Muscle layer of duodenum (tissue), 2 donors: Measurements from ENCODE around the gene ABRAXAS1.

Source experiments
- H3K27ac ChIP-seq: one replicate; pipeline ENCODE4 v1.7.0; 2013; ENCODE audit warnings: mild to moderate bottlenecking, low read length
- H3K27me3 ChIP-seq: one replicate; pipeline ENCODE4 v1.7.0; 2013; ENCODE audit warnings: low read depth, mild to moderate bottlenecking, control low read depth, low read length
- H3K36me3 ChIP-seq, 2 donors: one replicate each; pipeline ENCODE4 v1.7.0; 2013; ENCODE audit warnings: low read length in 2 of 2, control low read depth in 1 of 2, mild to moderate bottlenecking in 1 of 2; ENCODE audit not compliant: insufficient read depth in 2 of 2, control insufficient read depth in 1 of 2
- H3K4me1 ChIP-seq, 2 donors: one replicate each; pipeline ENCODE4 v1.7.0; 2013; ENCODE audit warnings: low read length in 2 of 2, mild to moderate bottlenecking in 2 of 2, control low read depth in 1 of 2, moderate library complexity in 1 of 2; ENCODE audit not compliant: insufficient read depth in 2 of 2, control insufficient read depth in 1 of 2
- H3K4me3 ChIP-seq, 2 donors: one replicate each; pipeline ENCODE4 v1.7.0; 2013; ENCODE audit warnings: low read length in 2 of 2, low read depth in 1 of 2, mild to moderate bottlenecking in 1 of 2
- H3K9me3 ChIP-seq, 2 donors: one replicate each; pipeline ENCODE4 v1.7.0; 2013; ENCODE audit warnings: low read length in 2 of 2, control low read depth in 1 of 2, mild to moderate bottlenecking in 1 of 2; ENCODE audit not compliant: control insufficient read depth in 1 of 2
- donor health status: healthy.

Gene ABRAXAS1

GRCh38 chr4:83440899-83441298 lies 44.0 kb downstream of the ABRAXAS1 start:
- Histone ChIP-seq H3K9me3 (no peaks in the 10 kb centered on the region), H3K27me3 (no peaks in the 10 kb centered on the region), H3K4me3 (no peak overlapping the region), H3K36me3 (peaks cover 35 to 55% of the 10 kb centered on the region in 2 donors), H3K4me1 (no peaks in the 10 kb centered on the region), H3K27ac (no peak overlapping the region)

- Histone ChIP-seq H3K36me3 (peaks cover 32 to 55% of the 10 kb centered on the region in 2 donors), H3K27me3 (no peaks in the 10 kb centered on the region), H3K9me3 (no peaks in the 10 kb centered on the region), H3K4me3 (no peak overlapping the region), H3K4me1 (no peaks in the 10 kb centered on the region), H3K27ac (no peak overlapping the region)
These were observed 44.6 kb downstream of the ABRAXAS1 start for GRCh38 chr4:83440148-83440814.

GRCh38 chr4:83438719-83439118 lies 46.2 kb downstream of the ABRAXAS1 start:
- Histone ChIP-seq H3K4me3 (no peak overlapping the region), H3K4me1 (no peaks in the 10 kb centered on the region), H3K9me3 (no peaks in the 10 kb centered on the region), H3K27me3 (no peaks in the 10 kb centered on the region), H3K27ac (no peak overlapping the region), H3K36me3 (peaks cover 24 to 49% of the 10 kb centered on the region in 2 donors)

- H3K27me3 ChIP-seq, result no peaks in the 10 kb centered on the region
- H3K27ac ChIP-seq, result no peak overlapping the region
- no peaks in the 10 kb centered on the region for H3K4me1 ChIP-seq
- H3K9me3 ChIP-seq, result no peaks in the 10 kb centered on the region
- H3K4me3 ChIP-seq, result no peak overlapping the region
- peaks cover 17 to 39% of the 10 kb centered on the region in 2 donors for H3K36me3 ChIP-seq
These were observed 48.2 kb downstream of the ABRAXAS1 start for GRCh38 chr4:83436680-83437079.

GRCh38 chr4:83431200-83431599 lies 53.7 kb downstream of the ABRAXAS1 start:
- peaks cover 20% of the 10 kb centered on the region in 2 donors for H3K36me3 ChIP-seq

GRCh38 chr4:83418211-83418610 lies 66.7 kb downstream of the ABRAXAS1 start:
- peaks cover 18 to 41% of the 10 kb centered on the region in 2 donors for H3K36me3 ChIP-seq

More at GRCh38 chr4:83431200-83431599, 53.7 kb downstream of the ABRAXAS1 start:
- H3K9me3 ChIP-seq, result no peaks in the 10 kb centered on the region
- H3K4me3 ChIP-seq, result no peak overlapping the region
- no peaks in the 10 kb centered on the region for H3K27me3 ChIP-seq
- H3K4me1 ChIP-seq, result no peaks in the 10 kb centered on the region
- H3K27ac ChIP-seq, result no peak overlapping the region

GRCh38 chr4:83417566-83417965 lies 67.3 kb downstream of the ABRAXAS1 start:
- no peak overlapping the region for H3K4me3 ChIP-seq
- H3K9me3 ChIP-seq, result no peaks in the 10 kb centered on the region
- peaks cover 23 to 45% of the 10 kb centered on the region in 2 donors for H3K36me3 ChIP-seq
- no peaks in the 10 kb centered on the region for H3K27me3 ChIP-seq
- H3K27ac ChIP-seq, result no peak overlapping the region
- H3K4me1 ChIP-seq, result no peaks in the 10 kb centered on the region

More at GRCh38 chr4:83418211-83418610, 66.7 kb downstream of the ABRAXAS1 start:
- Histone ChIP-seq H3K4me1 (no peaks in the 10 kb centered on the region), H3K9me3 (no peaks in the 10 kb centered on the region), H3K4me3 (no peak overlapping the region), H3K27ac (no peak overlapping the region), H3K27me3 (no peaks in the 10 kb centered on the region)

GRCh38 chr4:83413676-83414075 lies 71.2 kb downstream of the ABRAXAS1 start:
- Histone ChIP-seq H3K9me3 (no peaks in the 10 kb centered on the region), H3K27me3 (no peaks in the 10 kb centered on the region), H3K4me3 (no peak overlapping the region), H3K27ac (no peak overlapping the region), H3K36me3 (peaks cover 21 to 44% of the 10 kb centered on the region in 2 donors), H3K4me1 (no peaks in the 10 kb centered on the region)
